ENCODE results near the gene PCDH9. TPM values are rescaled to one million over a fixed set of nuclear protein-coding genes. Genes with fewer than 3 reads are reported as not detected.

PCDH9 gene
- total and polyA plus RNA-seq, 2 experiments from 2014 or later = 0.31 to 0.52 TPM

GRCh38 chr13:67119481-67119894, 110.6 kb downstream of the PCDH9 start:
- Mint-ChIP-seq H3K27me3 (ENCODE audit: insufficient read depth, low read depth, poor library complexity) (no peaks in the 10 kb centered on the region), H3K9me3 (no peaks in the 10 kb centered on the region), H3K27ac (no peak overlapping the region), H3K36me3 (ENCODE audit: low read depth) (no peaks in the 10 kb centered on the region), H3K4me3 (no peak overlapping the region), H3K4me1 (no peaks in the 10 kb centered on the region; the same call in 2 of the 3 replicates)
- no peaks in the 10 kb centered on the region for H3K9me2 ChIP-seq (ENCODE audit: insufficient read depth)
- TF ChIP-seq EZH2phosphoT487 (IDR thresholded peaks at IDR 0.05; ENCODE audit: unreplicated experiment) = no peak
- no peak for TF ChIP-seq ZNF462 (CRISPR knock-in tag; IDR thresholded peaks at IDR 0.05)
- no peak for TF ChIP-seq STAT1 (IDR thresholded peaks at IDR 0.05; ENCODE audit: unreplicated experiment)
- TF ChIP-seq POLR2AphosphoS5 (IDR thresholded peaks at IDR 0.05; ENCODE audit: low read depth) = no peak
- no peak for TF ChIP-seq ZNF114 (CRISPR knock-in tag; IDR thresholded peaks at IDR 0.05)
- TF ChIP-seq ETS1 (IDR thresholded peaks at IDR 0.05) = no peak
- no peak overlapping the region for H3K27ac ChIP-seq (ENCODE audit: low read depth)
- H3K27me3 ChIP-seq (ENCODE audit: insufficient read depth) = no peaks in the 10 kb centered on the region
- H3K4me2 ChIP-seq = no peak overlapping the region
- no peaks in the 10 kb centered on the region for H3F3A ChIP-seq (replicated peaks; ENCODE audit: low read depth)
- no peaks in the 10 kb centered on the region for H3K4me1 ChIP-seq (ENCODE audit: insufficient read depth)
- no peak overlapping the region for H2AFZ ChIP-seq
- H3K79me2 ChIP-seq (replicated peaks; ENCODE audit: insufficient read depth) = no peaks in the 10 kb centered on the region
- no peaks in the 10 kb centered on the region for H4K20me1 ChIP-seq (replicated peaks; ENCODE audit: insufficient read depth)
- H3K36me3 ChIP-seq (ENCODE audit: insufficient read depth) = no peaks in the 10 kb centered on the region
- no peak for DNase-seq (ENCODE audit: low spot score)
- no peak for ATAC-seq
- no peak overlapping the region for H3K4me3 ChIP-seq

Data from GM23338 (cell line).